ENCODE results near the gene GOLGA8A.
"Not testable (repeated sequence)": the region's sequence is repeated elsewhere in the genome, so short reads cannot be mapped to it uniquely, and the experiment has no call there.

Gene GOLGA8A

GRCh38 chr15:34434627-34435305 is 2.8 kb downstream of the GOLGA8A start:
- Histone ChIP-seq H3K79me2 (ENCODE audit: insufficient read depth, low read length) (no peaks in the 10 kb centered on the region), H3K36me3 (ENCODE audit: insufficient read depth, low read length) (no peaks in the 10 kb centered on the region), H3K9ac (ENCODE audit: low read depth, low read length, poor library complexity, severe bottlenecking) (no peak overlapping the region), H3K27me3 (ENCODE audit: insufficient read depth, low read length, poor library complexity, severe bottlenecking) (no peaks in the 10 kb centered on the region), H3K9me2 (replicated peaks; ENCODE audit: low read depth, low read length) (no peaks in the 10 kb centered on the region), H3F3A (ENCODE audit: low read depth) (no peaks in the 10 kb centered on the region), H3K9me3 (ENCODE audit: insufficient read depth, low read depth, low read length) (no peaks in the 10 kb centered on the region), H3K4me2 (ENCODE audit: low read depth, low read length, poor library complexity, severe bottlenecking) (no peak overlapping the region), H4K20me1 (ENCODE audit: insufficient read depth, low read length, poor library complexity, severe bottlenecking) (no peaks in the 10 kb centered on the region), H2AFZ (ENCODE audit: low read length) (no peak overlapping the region), H3K4me1 (ENCODE audit: insufficient read depth, low read length, poor library complexity, severe bottlenecking) (no peaks in the 10 kb centered on the region), H3K4me3 (ENCODE audit: low read length, poor library complexity, severe bottlenecking) (no peak overlapping the region)
- TF ChIP-seq, protein P1, sequence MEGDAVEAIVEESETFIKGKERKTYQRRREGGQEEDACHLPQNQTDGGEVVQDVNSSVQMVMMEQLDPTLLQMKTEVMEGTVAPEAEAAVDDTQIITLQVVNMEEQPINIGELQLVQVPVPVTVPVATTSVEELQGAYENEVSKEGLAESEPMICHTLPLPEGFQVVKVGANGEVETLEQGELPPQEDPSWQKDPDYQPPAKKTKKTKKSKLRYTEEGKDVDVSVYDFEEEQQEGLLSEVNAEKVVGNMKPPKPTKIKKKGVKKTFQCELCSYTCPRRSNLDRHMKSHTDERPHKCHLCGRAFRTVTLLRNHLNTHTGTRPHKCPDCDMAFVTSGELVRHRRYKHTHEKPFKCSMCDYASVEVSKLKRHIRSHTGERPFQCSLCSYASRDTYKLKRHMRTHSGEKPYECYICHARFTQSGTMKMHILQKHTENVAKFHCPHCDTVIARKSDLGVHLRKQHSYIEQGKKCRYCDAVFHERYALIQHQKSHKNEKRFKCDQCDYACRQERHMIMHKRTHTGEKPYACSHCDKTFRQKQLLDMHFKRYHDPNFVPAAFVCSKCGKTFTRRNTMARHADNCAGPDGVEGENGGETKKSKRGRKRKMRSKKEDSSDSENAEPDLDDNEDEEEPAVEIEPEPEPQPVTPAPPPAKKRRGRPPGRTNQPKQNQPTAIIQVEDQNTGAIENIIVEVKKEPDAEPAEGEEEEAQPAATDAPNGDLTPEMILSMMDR (conservative IDR thresholded peaks at IDR 0.05; ENCODE audit: low read length): no peak
- TF ChIP-seq EZH2phosphoT487 (IDR thresholded peaks at IDR 0.05; ENCODE audit: borderline replicate concordance): no peak

DNA sequence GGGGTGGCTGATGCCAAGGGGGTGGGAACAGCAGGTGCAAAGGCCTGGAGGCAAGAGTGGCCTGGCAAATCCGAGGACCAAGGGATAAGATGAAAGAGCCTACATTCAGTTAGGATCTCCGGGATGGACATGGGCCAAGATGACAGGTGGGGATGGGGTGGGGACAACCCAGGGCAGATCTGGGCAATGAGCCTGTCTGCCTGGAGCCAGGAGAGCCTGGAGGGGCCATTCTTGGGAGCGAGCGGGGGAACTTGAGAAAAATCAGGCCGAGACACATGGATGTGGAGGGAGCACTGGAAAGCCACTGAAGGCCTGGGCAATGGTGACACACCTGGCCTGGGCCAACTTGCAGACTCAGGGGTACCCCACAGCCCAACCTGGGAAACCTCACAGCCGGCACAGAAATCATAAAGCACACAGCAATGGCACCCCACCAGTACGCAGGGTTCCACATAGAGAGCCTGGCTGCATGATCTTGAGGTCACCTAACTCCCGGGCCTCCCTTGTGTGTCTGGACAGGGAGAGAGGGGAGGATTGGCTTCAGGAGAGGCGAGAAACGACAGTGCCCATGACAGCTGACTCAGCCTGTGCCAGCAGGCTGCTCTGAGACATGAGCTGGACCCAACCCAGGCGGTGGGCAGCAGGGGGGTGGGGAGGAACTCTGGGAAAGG is 3.5 kb downstream of the GOLGA8A start:
- not testable (repeated sequence) for H2AFZ ChIP-seq (ENCODE audit: low read length); H3K9ac ChIP-seq (ENCODE audit: low read depth, low read length, poor library complexity, severe bottlenecking); H3K4me2 ChIP-seq (ENCODE audit: low read depth, low read length, poor library complexity, severe bottlenecking); H4K20me1 ChIP-seq (ENCODE audit: insufficient read depth, low read length, poor library complexity, severe bottlenecking); H3K9me2 ChIP-seq (replicated peaks; ENCODE audit: low read depth, low read length); H3K27me3 ChIP-seq (ENCODE audit: insufficient read depth, low read length, poor library complexity, severe bottlenecking); H3K4me3 ChIP-seq (ENCODE audit: low read length, poor library complexity, severe bottlenecking); H3K79me2 ChIP-seq (ENCODE audit: insufficient read depth, low read length); H3K4me1 ChIP-seq (ENCODE audit: insufficient read depth, low read length, poor library complexity, severe bottlenecking); H3K36me3 ChIP-seq (ENCODE audit: insufficient read depth, low read length); H3F3A ChIP-seq (ENCODE audit: low read depth); H3K9me3 ChIP-seq (ENCODE audit: insufficient read depth, low read depth, low read length)

DNA sequence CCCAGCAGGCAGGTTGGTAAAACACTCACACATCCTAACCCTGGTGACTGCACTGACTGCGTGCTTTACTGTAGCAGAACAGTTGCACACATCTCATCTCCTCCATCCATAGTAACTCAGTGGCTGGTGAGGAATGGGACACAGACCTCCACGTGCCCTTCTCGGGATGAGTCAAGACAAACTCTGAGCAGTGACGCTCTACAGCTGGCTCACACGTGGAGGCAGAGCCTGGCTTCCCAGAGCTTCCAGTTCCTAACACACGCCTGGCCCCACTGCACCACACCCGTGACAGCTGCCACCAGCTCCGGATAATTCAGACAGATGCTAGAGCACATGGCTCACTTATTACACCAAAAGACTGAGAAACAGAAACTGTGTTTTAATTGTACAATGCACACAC is 7.0 kb downstream of the GOLGA8A start:
- not testable (repeated sequence) for H3K9me2 ChIP-seq (replicated peaks; ENCODE audit: low read depth, low read length); H4K20me1 ChIP-seq (ENCODE audit: insufficient read depth, low read length, poor library complexity, severe bottlenecking); H3K4me3 ChIP-seq (ENCODE audit: low read length, poor library complexity, severe bottlenecking); H3K79me2 ChIP-seq (ENCODE audit: insufficient read depth, low read length); H3K9me3 ChIP-seq (ENCODE audit: insufficient read depth, low read depth, low read length); H3K36me3 ChIP-seq (ENCODE audit: insufficient read depth, low read length); H3K4me1 ChIP-seq (ENCODE audit: insufficient read depth, low read length, poor library complexity, severe bottlenecking); H3K4me2 ChIP-seq (ENCODE audit: low read depth, low read length, poor library complexity, severe bottlenecking); H3K27me3 ChIP-seq (ENCODE audit: insufficient read depth, low read length, poor library complexity, severe bottlenecking); H2AFZ ChIP-seq (ENCODE audit: low read length); H3K9ac ChIP-seq (ENCODE audit: low read depth, low read length, poor library complexity, severe bottlenecking); H3F3A ChIP-seq (ENCODE audit: low read depth)

- not testable (repeated sequence) for H3K36me3 ChIP-seq (ENCODE audit: insufficient read depth, low read length); H4K20me1 ChIP-seq (ENCODE audit: insufficient read depth, low read length, poor library complexity, severe bottlenecking); H3K4me3 ChIP-seq (ENCODE audit: low read length, poor library complexity, severe bottlenecking); H3K79me2 ChIP-seq (ENCODE audit: insufficient read depth, low read length); H3K9ac ChIP-seq (ENCODE audit: low read depth, low read length, poor library complexity, severe bottlenecking); H3K9me2 ChIP-seq (replicated peaks; ENCODE audit: low read depth, low read length); H3F3A ChIP-seq (ENCODE audit: low read depth); H3K4me1 ChIP-seq (ENCODE audit: insufficient read depth, low read length, poor library complexity, severe bottlenecking); H2AFZ ChIP-seq (ENCODE audit: low read length); H3K27me3 ChIP-seq (ENCODE audit: insufficient read depth, low read length, poor library complexity, severe bottlenecking); H3K9me3 ChIP-seq (ENCODE audit: insufficient read depth, low read depth, low read length); H3K4me2 ChIP-seq (ENCODE audit: low read depth, low read length, poor library complexity, severe bottlenecking)
Observed at GRCh38 chr15:34423425-34424090, 14.1 kb downstream of the GOLGA8A start.

- H3K4me1 ChIP-seq (ENCODE audit: insufficient read depth, low read length, poor library complexity, severe bottlenecking); H3K9me2 ChIP-seq (replicated peaks; ENCODE audit: low read depth, low read length); H2AFZ ChIP-seq (ENCODE audit: low read length); H3K9ac ChIP-seq (ENCODE audit: low read depth, low read length, poor library complexity, severe bottlenecking); H3F3A ChIP-seq (ENCODE audit: low read depth); H4K20me1 ChIP-seq (ENCODE audit: insufficient read depth, low read length, poor library complexity, severe bottlenecking); H3K4me2 ChIP-seq (ENCODE audit: low read depth, low read length, poor library complexity, severe bottlenecking); H3K79me2 ChIP-seq (ENCODE audit: insufficient read depth, low read length); H3K27me3 ChIP-seq (ENCODE audit: insufficient read depth, low read length, poor library complexity, severe bottlenecking); H3K9me3 ChIP-seq (ENCODE audit: insufficient read depth, low read depth, low read length); H3K4me3 ChIP-seq (ENCODE audit: low read length, poor library complexity, severe bottlenecking); H3K36me3 ChIP-seq (ENCODE audit: insufficient read depth, low read length): not testable (repeated sequence)
Observed at GRCh38 chr15:34420953-34421352, 16.7 kb downstream of the GOLGA8A start.

- H3K79me2 ChIP-seq (ENCODE audit: insufficient read depth, low read length); H3K4me1 ChIP-seq (ENCODE audit: insufficient read depth, low read length, poor library complexity, severe bottlenecking); H3K36me3 ChIP-seq (ENCODE audit: insufficient read depth, low read length); H3K4me3 ChIP-seq (ENCODE audit: low read length, poor library complexity, severe bottlenecking); H3F3A ChIP-seq (ENCODE audit: low read depth); H4K20me1 ChIP-seq (ENCODE audit: insufficient read depth, low read length, poor library complexity, severe bottlenecking); H3K4me2 ChIP-seq (ENCODE audit: low read depth, low read length, poor library complexity, severe bottlenecking); H2AFZ ChIP-seq (ENCODE audit: low read length); H3K9me3 ChIP-seq (ENCODE audit: insufficient read depth, low read depth, low read length); H3K27me3 ChIP-seq (ENCODE audit: insufficient read depth, low read length, poor library complexity, severe bottlenecking); H3K9ac ChIP-seq (ENCODE audit: low read depth, low read length, poor library complexity, severe bottlenecking); H3K9me2 ChIP-seq (replicated peaks; ENCODE audit: low read depth, low read length): not testable (repeated sequence)
Observed at GRCh38 chr15:34418435-34418834, 19.2 kb downstream of the GOLGA8A start.

Data from Loucy (cell line).